SK-N-SH (cell line): Measurements from ENCODE around the gene DOCK4. TPM values are rescaled to one million over a fixed set of nuclear protein-coding genes. Genes with fewer than 3 reads are reported as not detected.

Source experiments
- CTCF ChIA-PET: fragments of 300-600, 350-600 bp; formaldehyde crosslinking; extraction: SDS; loops from one replicate; lab custom pipeline; 2021; lab: Yijun Ruan, JAX
- POLR2A ChIA-PET: fragments of 350-600 bp; sonication (Branson Sonifier 250); formaldehyde crosslinking; extraction: SDS; loops from one replicate; lab custom pipeline; 2020; ENCODE audit warnings: antibody characterized with exemption, inconsistent platforms; lab: Yijun Ruan, JAX
- DNase-seq: peaks from one replicate; pipeline ENCODE4 v3.0.0; 2012
- H2AFZ ChIP-seq: fragments of 200-600 bp; sonication (generic); 2 replicates; pipeline ENCODE4 v1.8.1; 2016; ENCODE audit warnings: antibody characterized with exemption, mild to moderate bottlenecking, low read depth
- H3F3A ChIP-seq: fragments of 200-600 bp; sonication (generic); replicated peaks from 2 replicates; pipeline ENCODE3; 2016; ENCODE audit warnings: antibody characterized with exemption, mild to moderate bottlenecking; ENCODE audit not compliant: insufficient read depth
- H3K27ac ChIP-seq, 2 experiments: fragments of 200-500 bp in 1 of 2; fragments of 200-600 bp in 1 of 2; sonication (Bioruptor generic) in 1 of 2; sonication (generic), shearing (Covaris generic) in 1 of 2; 2 replicates each; pipeline versions ENCODE4 v1.5.1 to v1.6.1; 2014 to 2016; ENCODE audit warnings: low read depth in 2 of 2, inconsistent platforms in 1 of 2, low read length in 1 of 2, mild to moderate bottlenecking in 1 of 2, mixed read lengths in 1 of 2
- H3K27me3 ChIP-seq: fragments of 200-600 bp; sonication (generic), shearing (Covaris generic); 2 replicates; pipeline ENCODE4 v1.6.1; 2016; ENCODE audit warnings: mixed run types; ENCODE audit not compliant: insufficient read depth
- H3K36me3 ChIP-seq, 2 experiments: fragments of 200-500 bp in 1 of 2; fragments of 200-600 bp in 1 of 2; sonication (Bioruptor generic) in 1 of 2; sonication (generic) in 1 of 2; replicated peaks in 1 of 2; 2 replicates each; pipeline versions ENCODE3 to v1.5.1; 2014 to 2016; ENCODE audit warnings: low read length in 1 of 2, mild to moderate bottlenecking in 1 of 2; ENCODE audit not compliant: insufficient read depth in 2 of 2, control insufficient read depth in 1 of 2
- H3K4me1 ChIP-seq, 2 experiments: fragments of 200-500 bp in 1 of 2; fragments of 200-600 bp in 1 of 2; sonication (Bioruptor generic) in 1 of 2; sonication (generic), shearing (Covaris generic) in 1 of 2; 2 replicates each; pipeline versions ENCODE4 v1.5.1 to v1.6.1; 2014 to 2016; ENCODE audit warnings: low read depth in 1 of 2, low read length in 1 of 2, mixed run types in 1 of 2; ENCODE audit not compliant: insufficient read depth in 2 of 2, control insufficient read depth in 1 of 2
- H3K4me2 ChIP-seq: fragments of 200-600 bp; sonication (generic), shearing (Covaris generic); 2 replicates; pipeline ENCODE4 v1.6.1; 2017; ENCODE audit warnings: mixed run types
- H3K4me3 ChIP-seq, 2 experiments: fragments of 200-500 bp in 1 of 2; fragments of 200-600 bp in 1 of 2; sonication (Bioruptor generic) in 1 of 2; sonication (generic), shearing (Covaris generic) in 1 of 2; 2 replicates each; pipeline versions ENCODE4 v1.5.1 to v1.8.1; 2014 to 2016; ENCODE audit warnings: low read depth in 2 of 2, inconsistent platforms in 1 of 2, low read length in 1 of 2, mild to moderate bottlenecking in 1 of 2, mixed read lengths in 1 of 2, moderate library complexity in 1 of 2
- H3K79me2 ChIP-seq: fragments of 200-600 bp; sonication (generic); 2 replicates; pipeline ENCODE4 v1.8.1; 2017; ENCODE audit warnings: mild to moderate bottlenecking; ENCODE audit not compliant: insufficient read depth
- H3K9ac ChIP-seq: fragments of 200-600 bp; sonication (generic); 2 replicates; pipeline ENCODE4 v1.6.1; 2017; ENCODE audit warnings: mixed run types
- H3K9me2 ChIP-seq: fragments of 200-600 bp; sonication (generic); 2 replicates; pipeline ENCODE4 v1.6.1; 2017; ENCODE audit warnings: mixed run types
- H3K9me3 ChIP-seq: fragments of 200-600 bp; sonication (generic); 2 replicates; pipeline ENCODE4 v1.6.1; 2017; ENCODE audit warnings: mixed run types, mild to moderate bottlenecking, moderate library complexity
- H4K20me1 ChIP-seq: fragments of 200-600 bp; sonication (generic); 2 replicates; pipeline ENCODE4 v1.6.1; 2017; ENCODE audit warnings: mild to moderate bottlenecking, mixed run types; ENCODE audit not compliant: insufficient read depth
- EZH2phosphoT487 ChIP-seq: fragments of 200-600 bp; sonication (generic); IDR thresholded peaks from 2 replicates; pipeline ENCODE4 v1.6.1; 2017; ENCODE audit warnings: low read depth, mixed run types, mild to moderate bottlenecking, antibody characterized with exemption, moderate library complexity, borderline replicate concordance
- FOSL2 ChIP-seq: IDR thresholded peaks from 2 replicates; pipeline ENCODE4 v1.4.0; 2012; ENCODE audit warnings: low read depth, mild to moderate bottlenecking, moderate library complexity, borderline replicate concordance
- FOXM1 ChIP-seq: IDR thresholded peaks from 2 replicates; pipeline ENCODE4 v1.4.0; 2012; ENCODE audit warnings: low read depth, mild to moderate bottlenecking
- GABPA ChIP-seq: IDR thresholded peaks from 2 replicates; pipeline ENCODE4 v1.4.0; 2012; ENCODE audit warnings: low read depth, mild to moderate bottlenecking
- GATA2 ChIP-seq: sonication (generic); formaldehyde crosslinking; IDR thresholded peaks from 2 replicates; pipeline ENCODE4 v1.5.0; 2020; ENCODE audit warnings: mild to moderate bottlenecking, missing genetic modification reagents
- JUND ChIP-seq: IDR thresholded peaks from 2 replicates; pipeline ENCODE4 v1.4.0; 2012
- MEF2A ChIP-seq: IDR thresholded peaks from 2 replicates; pipeline ENCODE4 v1.4.0; 2012; ENCODE audit warnings: low read depth, borderline replicate concordance
- MXI1 ChIP-seq: IDR thresholded peaks from 2 replicates; pipeline ENCODE4 v1.6.1; 2012; ENCODE audit warnings: mild to moderate bottlenecking, low read depth, low read length, improper control_type of control experiment
- NFIC ChIP-seq: IDR thresholded peaks from 2 replicates; pipeline ENCODE4 v1.4.0; 2012; ENCODE audit warnings: borderline replicate concordance
- POLR2AphosphoS5 ChIP-seq: IDR thresholded peaks from 2 replicates; pipeline ENCODE4 v1.6.1; 2012; ENCODE audit warnings: low read depth, low read length
- RAD21 ChIP-seq: IDR thresholded peaks from 2 replicates; pipeline ENCODE4 v1.6.1; 2012; ENCODE audit warnings: mild to moderate bottlenecking, low read length
- RCOR1 ChIP-seq: fragments of 150-350 bp; IDR thresholded peaks from 2 replicates; pipeline ENCODE4 v1.6.1; 2017; ENCODE audit warnings: antibody characterized with exemption, low read length
- RFX5 ChIP-seq: IDR thresholded peaks from 2 replicates; pipeline ENCODE4 v1.6.1; 2012; ENCODE audit warnings: mild to moderate bottlenecking, improper control_type of control experiment, low read length
- RXRA ChIP-seq: IDR thresholded peaks from 2 replicates; pipeline ENCODE4 v1.4.0; 2012; ENCODE audit warnings: low read depth, mild to moderate bottlenecking, borderline replicate concordance
- SIN3A ChIP-seq: IDR thresholded peaks from 2 replicates; pipeline ENCODE4 v1.6.1; 2012; ENCODE audit warnings: low read depth, mild to moderate bottlenecking, low read length, moderate library complexity, borderline replicate concordance
- SMC3 ChIP-seq: IDR thresholded peaks from 2 replicates; pipeline ENCODE4 v1.6.1; 2012; ENCODE audit warnings: low read depth, low read length, improper control_type of control experiment
- TAF1 ChIP-seq: IDR thresholded peaks from 2 replicates; pipeline ENCODE4 v1.6.1; 2012; ENCODE audit warnings: low read depth, mild to moderate bottlenecking, low read length, moderate library complexity, borderline replicate concordance
- TEAD4 ChIP-seq: IDR thresholded peaks from 2 replicates; pipeline ENCODE4 v1.4.0; 2012; ENCODE audit warnings: mild to moderate bottlenecking, borderline replicate concordance; ENCODE audit not compliant: insufficient read depth
- YY1 ChIP-seq: IDR thresholded peaks from 2 replicates; pipeline ENCODE4 v1.4.0; 2012; ENCODE audit warnings: low read depth, mild to moderate bottlenecking
- whole genome bisulfite sequencing: methylation state at CpG from one replicate; pipeline ENCODE4 v1.1.6; 2017; ENCODE audit warnings: low lambda C conversion rate; 5-methylcytosine and 5-hydroxymethylcytosine counted together
- polyA plus RNA-seq, 3 experiments: library from polyadenylated mRNA; depleted of rRNA; stranded (reverse); fragments of >200 nt; gene quantifications; 2 replicates each; pipeline ENCODE4 v1.2.3, GENCODE V29; 2012
- TF ChIP-seq, protein P1 (sequence below): IDR thresholded peaks from 2 replicates; pipeline ENCODE4 v1.4.0; 2012; ENCODE audit warnings: low read depth
- TF ChIP-seq, protein P2 (sequence below): IDR thresholded peaks from 2 replicates; pipeline ENCODE4 v1.4.0; 2012; ENCODE audit warnings: low read depth, borderline replicate concordance

Gene DOCK4
- polyA plus RNA-seq, 1 of the 3 experiments (the other 2 are of a cell fraction) = 8.5 TPM

DNA sequence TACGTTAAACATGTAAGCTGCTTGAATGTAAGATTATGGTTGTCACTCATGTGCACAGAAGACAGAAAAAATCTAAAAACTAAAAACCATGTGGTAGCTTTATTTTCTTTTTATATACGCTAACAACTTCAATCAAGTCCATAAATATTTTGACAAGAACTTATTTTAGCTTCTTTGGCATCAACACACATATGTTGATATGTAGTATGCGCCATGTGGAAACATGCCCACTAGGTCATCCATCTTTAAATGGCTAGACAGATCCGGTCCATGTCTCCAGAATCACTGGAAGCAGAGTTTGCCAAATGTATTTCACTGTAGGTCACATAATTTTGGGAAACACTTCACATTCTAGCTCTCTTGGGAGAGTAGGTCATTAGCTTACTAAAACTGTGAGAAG, 382.4 kb downstream of the DOCK4 start:
- ChIA-PET POLR2A (no interaction called here), CTCF (interaction anchor here (0.9 to 3.2 kb wide), 3 partner anchors 8 to 32 kb away, joined by 3 to 11 read pairs (median 3); no protein-coding TSS in a partner anchor)
- no peak for DNase-seq
- no peaks in the 10 kb centered on the region for H3K79me2 ChIP-seq
- no peaks in the 10 kb centered on the region for H4K20me1 ChIP-seq
- 90% methylated on average over 4 of the region's 4 CpGs for WGBS
- H3K27ac ChIP-seq = no peak overlapping the region
- TF ChIP-seq TAF1 (no peak), RFX5 (no peak), YY1 (no peak), SMC3 (no peak), NFIC (no peak), SIN3A (no peak)
- TF ChIP-seq, protein P1, sequence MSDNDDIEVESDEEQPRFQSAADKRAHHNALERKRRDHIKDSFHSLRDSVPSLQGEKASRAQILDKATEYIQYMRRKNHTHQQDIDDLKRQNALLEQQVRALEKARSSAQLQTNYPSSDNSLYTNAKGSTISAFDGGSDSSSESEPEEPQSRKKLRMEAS = no peak
- no peak overlapping the region for H2AFZ ChIP-seq
- H3K9me2 ChIP-seq = no peaks in the 10 kb centered on the region; the same call in 1 of the 2 replicates
- no peak overlapping the region for H3K9ac ChIP-seq
- no peak overlapping the region for H3K4me3 ChIP-seq
- no peak overlapping the region for H3K4me2 ChIP-seq
- H3K9me3 ChIP-seq = no peaks in the 10 kb centered on the region
- peaks cover 3 to 8% of the 10 kb centered on the region in 2 experiments; a peak in 2 of 4 replicates for H3K4me1 ChIP-seq
- peaks cover 0 to 40% of the 10 kb centered on the region in 2 experiments for H3K36me3 ChIP-seq
- H3K27me3 ChIP-seq = no peaks in the 10 kb centered on the region
- H3F3A ChIP-seq = peaks cover 4% of the 10 kb centered on the region

DNA sequence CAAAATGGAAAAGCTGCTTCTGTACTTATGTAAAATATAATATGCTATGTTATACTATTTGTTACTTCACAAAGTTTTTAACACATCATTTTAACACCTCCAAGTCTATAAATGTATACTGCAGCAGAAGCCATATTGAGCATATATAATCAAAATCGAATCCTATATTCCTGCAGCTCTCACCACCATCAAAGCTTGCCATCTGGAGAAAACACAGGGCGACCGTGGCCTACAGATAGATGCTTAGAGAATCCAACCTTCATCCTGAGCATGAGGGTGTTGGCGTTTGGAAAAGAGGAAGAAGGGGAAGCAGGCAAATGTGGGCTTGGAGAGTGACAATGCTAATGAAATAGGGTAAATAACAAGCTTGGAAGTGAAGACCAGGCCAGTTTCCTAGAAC, 385.2 kb downstream of the DOCK4 start:
- no peak overlapping the region for H3K4me2 ChIP-seq
- no peak overlapping the region for H3K4me3 ChIP-seq
- H3K79me2 ChIP-seq = no peaks in the 10 kb centered on the region
- no peaks in the 10 kb centered on the region for H3K9me3 ChIP-seq
- no peak overlapping the region for H2AFZ ChIP-seq
- H3K9ac ChIP-seq = no peak overlapping the region
- no peaks in the 10 kb centered on the region for H3F3A ChIP-seq
- peaks cover 0 to 42% of the 10 kb centered on the region in 2 experiments for H3K36me3 ChIP-seq
- DNase-seq = no peak
- H4K20me1 ChIP-seq = no peaks in the 10 kb centered on the region
- 86% methylated on average over 4 of the region's 4 CpGs for whole genome bisulfite sequencing
- no peak overlapping the region for H3K27ac ChIP-seq
- ChIA-PET CTCF (interaction anchor here (0.9 to 3.2 kb wide), 4 partner anchors 14 to 79 kb away, joined by 3 to 11 read pairs (median 4); no protein-coding TSS in a partner anchor), POLR2A (no interaction called here)
- H3K9me2 ChIP-seq = no peaks in the 10 kb centered on the region
- TF ChIP-seq JUND = no peak
- no peak for TF ChIP-seq RAD21
- TF ChIP-seq RXRA = no peak
- TF ChIP-seq, protein P1 = no peak
- no peak for TF ChIP-seq RCOR1
- TF ChIP-seq GATA2 (CRISPR knock-in tag) = no peak
- no peak for TF ChIP-seq SIN3A
- TF ChIP-seq MEF2A = no peak
- no peak for TF ChIP-seq GABPA
- no peak for TF ChIP-seq EZH2phosphoT487
- no peak for TF ChIP-seq POLR2AphosphoS5
- no peak for TF ChIP-seq MXI1
- TF ChIP-seq FOXM1 = no peak
- TF ChIP-seq FOSL2 = no peak
- no peak for TF ChIP-seq SMC3
- TF ChIP-seq TEAD4 = no peak
- TF ChIP-seq, protein P2, sequence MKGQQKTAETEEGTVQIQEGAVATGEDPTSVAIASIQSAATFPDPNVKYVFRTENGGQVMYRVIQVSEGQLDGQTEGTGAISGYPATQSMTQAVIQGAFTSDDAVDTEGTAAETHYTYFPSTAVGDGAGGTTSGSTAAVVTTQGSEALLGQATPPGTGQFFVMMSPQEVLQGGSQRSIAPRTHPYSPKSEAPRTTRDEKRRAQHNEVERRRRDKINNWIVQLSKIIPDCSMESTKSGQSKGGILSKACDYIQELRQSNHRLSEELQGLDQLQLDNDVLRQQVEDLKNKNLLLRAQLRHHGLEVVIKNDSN = no peak
- no peak for TF ChIP-seq NFIC
- H3K27me3 ChIP-seq = no peaks in the 10 kb centered on the region
- no peaks in the 10 kb centered on the region for H3K4me1 ChIP-seq
